GM23338 (cell line): Measurements from ENCODE around the gene STXBP5L.

Experiments
- CREB1 ChIP-seq: fragments of 250-450 bp; sonication (Bioruptor Pico); IDR thresholded peaks from 2 replicates; pipeline ENCODE4 v1.5.0; 2020; ENCODE audit warnings: low read depth, mild to moderate bottlenecking, moderate library complexity
- EZH2 ChIP-seq: fragments of 200-600 bp; sonication (generic); IDR thresholded peaks from one replicate; pipeline ENCODE4 v1.8.0; 2017; ENCODE audit warnings: antibody characterized with exemption, mild to moderate bottlenecking, low read depth; ENCODE audit not compliant: unreplicated experiment
- EZH2phosphoT487 ChIP-seq: fragments of 200-600 bp; sonication (generic); IDR thresholded peaks from one replicate; pipeline ENCODE4 v1.8.1; 2018; ENCODE audit warnings: antibody characterized with exemption; ENCODE audit not compliant: unreplicated experiment
- JUNB ChIP-seq: IDR thresholded peaks from one replicate; pipeline ENCODE4 v1.6.1; 2016; ENCODE audit warnings: antibody characterized with exemption; ENCODE audit not compliant: unreplicated experiment
- NANOG ChIP-seq: IDR thresholded peaks from 2 replicates; pipeline ENCODE4 v1.6.1; 2016; ENCODE audit warnings: antibody characterized with exemption, borderline replicate concordance
- POLR2AphosphoS5 ChIP-seq: IDR thresholded peaks from 2 replicates; pipeline ENCODE4 v1.6.1; 2016; ENCODE audit warnings: antibody characterized with exemption, low read depth
- STAT1 ChIP-seq: IDR thresholded peaks from one replicate; pipeline ENCODE4 v1.6.1; 2016; ENCODE audit warnings: antibody characterized with exemption; ENCODE audit not compliant: unreplicated experiment
- ZNF114 ChIP-seq: fragments of 250-450 bp; sonication (Bioruptor Pico); IDR thresholded peaks from 2 replicates; pipeline ENCODE4 v1.5.0; 2020; ENCODE audit warnings: mild to moderate bottlenecking, moderate library complexity
- TF ChIP-seq, protein P1 (sequence below), 2 experiments: fragments of 200-600 bp in 1 of 2; sonication (generic) in 1 of 2; conservative IDR thresholded peaks; 2 replicates each; pipeline versions ENCODE4 v1.5.1 to v1.6.1; 2016 to 2017; ENCODE audit warnings: antibody characterized with exemption in 2 of 2, low read depth in 2 of 2, mild to moderate bottlenecking in 2 of 2, moderate library complexity in 1 of 2
- TF ChIP-seq, protein P2 (sequence below): IDR thresholded peaks from one replicate; pipeline ENCODE4 v1.6.1; 2018; ENCODE audit warnings: antibody characterized with exemption; ENCODE audit not compliant: unreplicated experiment
- TF ChIP-seq, protein P3 (sequence below): IDR thresholded peaks from 2 replicates; pipeline ENCODE4 v1.6.1; 2016; ENCODE audit warnings: antibody characterized with exemption

DNA sequence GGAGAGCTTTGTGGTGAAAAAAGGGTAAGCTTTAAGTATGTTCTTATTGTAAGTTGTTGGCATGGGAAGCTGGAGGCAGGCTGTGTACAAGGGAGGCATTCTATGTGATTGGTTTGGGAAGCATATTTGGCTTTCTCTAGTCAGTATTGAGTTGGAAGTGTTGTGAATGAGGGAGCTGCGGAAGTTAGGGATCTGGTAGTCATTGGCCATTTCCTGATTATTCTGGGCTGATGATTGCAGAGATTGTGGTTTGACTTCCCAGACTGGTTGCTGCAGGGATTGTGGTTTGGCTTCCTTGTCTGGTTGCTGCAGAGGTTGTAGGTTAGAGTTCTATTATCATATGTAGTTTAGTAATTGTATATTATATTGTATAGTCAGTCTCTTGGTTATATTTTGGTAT, 21.0 kb downstream of the STXBP5L start:
- TF ChIP-seq, protein P1, sequence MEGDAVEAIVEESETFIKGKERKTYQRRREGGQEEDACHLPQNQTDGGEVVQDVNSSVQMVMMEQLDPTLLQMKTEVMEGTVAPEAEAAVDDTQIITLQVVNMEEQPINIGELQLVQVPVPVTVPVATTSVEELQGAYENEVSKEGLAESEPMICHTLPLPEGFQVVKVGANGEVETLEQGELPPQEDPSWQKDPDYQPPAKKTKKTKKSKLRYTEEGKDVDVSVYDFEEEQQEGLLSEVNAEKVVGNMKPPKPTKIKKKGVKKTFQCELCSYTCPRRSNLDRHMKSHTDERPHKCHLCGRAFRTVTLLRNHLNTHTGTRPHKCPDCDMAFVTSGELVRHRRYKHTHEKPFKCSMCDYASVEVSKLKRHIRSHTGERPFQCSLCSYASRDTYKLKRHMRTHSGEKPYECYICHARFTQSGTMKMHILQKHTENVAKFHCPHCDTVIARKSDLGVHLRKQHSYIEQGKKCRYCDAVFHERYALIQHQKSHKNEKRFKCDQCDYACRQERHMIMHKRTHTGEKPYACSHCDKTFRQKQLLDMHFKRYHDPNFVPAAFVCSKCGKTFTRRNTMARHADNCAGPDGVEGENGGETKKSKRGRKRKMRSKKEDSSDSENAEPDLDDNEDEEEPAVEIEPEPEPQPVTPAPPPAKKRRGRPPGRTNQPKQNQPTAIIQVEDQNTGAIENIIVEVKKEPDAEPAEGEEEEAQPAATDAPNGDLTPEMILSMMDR (conservative IDR thresholded peaks at IDR 0.05; ENCODE audit: low read depth in 2 of 2) = no peak
- TF ChIP-seq POLR2AphosphoS5 (no peak), EZH2 (no peak), JUNB (no peak), STAT1 (no peak), CREB1 (CRISPR knock-in tag) (no peak), EZH2phosphoT487 (no peak), ZNF114 (CRISPR knock-in tag) (no peak), NANOG (no peak)
- TF ChIP-seq, protein P2, sequence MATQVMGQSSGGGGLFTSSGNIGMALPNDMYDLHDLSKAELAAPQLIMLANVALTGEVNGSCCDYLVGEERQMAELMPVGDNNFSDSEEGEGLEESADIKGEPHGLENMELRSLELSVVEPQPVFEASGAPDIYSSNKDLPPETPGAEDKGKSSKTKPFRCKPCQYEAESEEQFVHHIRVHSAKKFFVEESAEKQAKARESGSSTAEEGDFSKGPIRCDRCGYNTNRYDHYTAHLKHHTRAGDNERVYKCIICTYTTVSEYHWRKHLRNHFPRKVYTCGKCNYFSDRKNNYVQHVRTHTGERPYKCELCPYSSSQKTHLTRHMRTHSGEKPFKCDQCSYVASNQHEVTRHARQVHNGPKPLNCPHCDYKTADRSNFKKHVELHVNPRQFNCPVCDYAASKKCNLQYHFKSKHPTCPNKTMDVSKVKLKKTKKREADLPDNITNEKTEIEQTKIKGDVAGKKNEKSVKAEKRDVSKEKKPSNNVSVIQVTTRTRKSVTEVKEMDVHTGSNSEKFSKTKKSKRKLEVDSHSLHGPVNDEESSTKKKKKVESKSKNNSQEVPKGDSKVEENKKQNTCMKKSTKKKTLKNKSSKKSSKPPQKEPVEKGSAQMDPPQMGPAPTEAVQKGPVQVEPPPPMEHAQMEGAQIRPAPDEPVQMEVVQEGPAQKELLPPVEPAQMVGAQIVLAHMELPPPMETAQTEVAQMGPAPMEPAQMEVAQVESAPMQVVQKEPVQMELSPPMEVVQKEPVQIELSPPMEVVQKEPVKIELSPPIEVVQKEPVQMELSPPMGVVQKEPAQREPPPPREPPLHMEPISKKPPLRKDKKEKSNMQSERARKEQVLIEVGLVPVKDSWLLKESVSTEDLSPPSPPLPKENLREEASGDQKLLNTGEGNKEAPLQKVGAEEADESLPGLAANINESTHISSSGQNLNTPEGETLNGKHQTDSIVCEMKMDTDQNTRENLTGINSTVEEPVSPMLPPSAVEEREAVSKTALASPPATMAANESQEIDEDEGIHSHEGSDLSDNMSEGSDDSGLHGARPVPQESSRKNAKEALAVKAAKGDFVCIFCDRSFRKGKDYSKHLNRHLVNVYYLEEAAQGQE = no peak
- TF ChIP-seq, protein P3, sequence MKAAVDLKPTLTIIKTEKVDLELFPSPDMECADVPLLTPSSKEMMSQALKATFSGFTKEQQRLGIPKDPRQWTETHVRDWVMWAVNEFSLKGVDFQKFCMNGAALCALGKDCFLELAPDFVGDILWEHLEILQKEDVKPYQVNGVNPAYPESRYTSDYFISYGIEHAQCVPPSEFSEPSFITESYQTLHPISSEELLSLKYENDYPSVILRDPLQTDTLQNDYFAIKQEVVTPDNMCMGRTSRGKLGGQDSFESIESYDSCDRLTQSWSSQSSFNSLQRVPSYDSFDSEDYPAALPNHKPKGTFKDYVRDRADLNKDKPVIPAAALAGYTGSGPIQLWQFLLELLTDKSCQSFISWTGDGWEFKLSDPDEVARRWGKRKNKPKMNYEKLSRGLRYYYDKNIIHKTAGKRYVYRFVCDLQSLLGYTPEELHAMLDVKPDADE = no peak
